Trophoblast cell (in vitro differentiated cells and primary cell): ENCODE results near the gene SCAPER.

ENCODE experiments used
- DNase-seq, 2 donors: peaks; one replicate each; pipeline ENCODE4 v3.0.0-alpha.2; 2016
- H2AFZ ChIP-seq: 2 replicates; pipeline ENCODE4 v1.6.1; 2013; ENCODE audit warnings: low read length, moderate library complexity, mild to moderate bottlenecking; ENCODE audit not compliant: insufficient read depth, poor library complexity
- H2AK5ac ChIP-seq: 2 replicates; pipeline ENCODE4 v1.6.1; 2013; ENCODE audit warnings: mild to moderate bottlenecking, low read length
- H2BK120ac ChIP-seq: 2 replicates; pipeline ENCODE4 v1.6.1; 2013; ENCODE audit warnings: low read length, mild to moderate bottlenecking, moderate library complexity; ENCODE audit not compliant: insufficient read depth, poor library complexity
- H2BK12ac ChIP-seq: 2 replicates; pipeline ENCODE4 v1.6.1; 2013; ENCODE audit warnings: mild to moderate bottlenecking, low read length, moderate library complexity
- H2BK5ac ChIP-seq: 2 replicates; pipeline ENCODE4 v1.6.1; 2013; ENCODE audit warnings: low read length, low read depth, moderate library complexity, mild to moderate bottlenecking; ENCODE audit not compliant: poor library complexity
- H3K14ac ChIP-seq: 2 replicates; pipeline ENCODE4 v1.6.1; 2013; ENCODE audit warnings: mild to moderate bottlenecking, low read length
- H3K18ac ChIP-seq: 2 replicates; pipeline ENCODE4 v1.6.1; 2013; ENCODE audit warnings: mild to moderate bottlenecking, low read length
- H3K23ac ChIP-seq: 2 replicates; pipeline ENCODE4 v1.6.1; 2013; ENCODE audit warnings: low read length
- H3K27ac ChIP-seq: 2 replicates; pipeline ENCODE4 v1.5.1; 2013; ENCODE audit warnings: low read depth, mild to moderate bottlenecking, inconsistent platforms, low read length, moderate library complexity
- H3K27me3 ChIP-seq: 2 replicates; pipeline ENCODE4 v1.6.1; 2013; ENCODE audit warnings: inconsistent platforms, mild to moderate bottlenecking, low read length, moderate library complexity; ENCODE audit not compliant: insufficient read depth
- H3K36me3 ChIP-seq, 2 experiments: 1 replicate in 1 of 2; 2 replicates in 1 of 2; pipeline ENCODE4 v1.6.1; 2013; ENCODE audit warnings: low read length in 2 of 2, mild to moderate bottlenecking in 2 of 2, moderate library complexity in 1 of 2; ENCODE audit not compliant: insufficient read depth in 2 of 2, control insufficient read depth in 1 of 2
- H3K4ac ChIP-seq: 2 replicates; pipeline ENCODE4 v1.6.1; 2013; ENCODE audit warnings: low read depth, mild to moderate bottlenecking, low read length, moderate library complexity
- H3K4me1 ChIP-seq, 2 experiments: 1 replicate in 1 of 2; 2 replicates in 1 of 2; pipeline ENCODE4 v1.6.1; 2013; ENCODE audit warnings: low read length in 2 of 2, mild to moderate bottlenecking in 2 of 2, moderate library complexity in 1 of 2; ENCODE audit not compliant: insufficient read depth in 2 of 2, control insufficient read depth in 1 of 2
- H3K4me2 ChIP-seq: 2 replicates; pipeline ENCODE4 v1.6.1; 2013; ENCODE audit warnings: inconsistent platforms, mild to moderate bottlenecking, low read length, moderate library complexity
- H3K4me3 ChIP-seq: 2 replicates; pipeline ENCODE4 v1.5.1; 2013; ENCODE audit warnings: mild to moderate bottlenecking, low read depth, low read length, inconsistent platforms
- H3K79me1 ChIP-seq: one replicate; pipeline ENCODE4 v1.6.1; 2013; ENCODE audit warnings: low read length
- H3K79me2 ChIP-seq: 2 replicates; pipeline ENCODE4 v1.6.1; 2013; ENCODE audit warnings: low read length, mild to moderate bottlenecking; ENCODE audit not compliant: control insufficient read depth, insufficient read depth, poor library complexity
- H3K9ac ChIP-seq: 2 replicates; pipeline ENCODE4 v1.6.1; 2013; ENCODE audit warnings: mild to moderate bottlenecking, low read length
- H3K9me3 ChIP-seq: 2 replicates; pipeline ENCODE4 v1.6.1; 2013; ENCODE audit warnings: low read depth, mild to moderate bottlenecking, control low read depth, inconsistent platforms, low read length; ENCODE audit not compliant: insufficient read depth
- H4K12ac ChIP-seq: 2 replicates; pipeline ENCODE4 v1.6.1; 2013; ENCODE audit warnings: low read depth, mild to moderate bottlenecking, low read length, moderate library complexity
- H4K8ac ChIP-seq: 2 replicates; pipeline ENCODE4 v1.6.1; 2013; ENCODE audit warnings: low read depth, mild to moderate bottlenecking, low read length, moderate library complexity
- H4K91ac ChIP-seq: one replicate; pipeline ENCODE4 v1.6.1; 2013; ENCODE audit warnings: low read depth, mild to moderate bottlenecking, low read length, moderate library complexity
- WGBS: extraction: QIAGEN DNeasy Blood & Tissue Kit; methylation state at CpG from one replicate; pipeline ENCODE4 v1.1.7; 2013; ENCODE audit warnings: missing lambda C conversion rate; ENCODE audit not compliant: insufficient read length, insufficient coverage; ENCODE audit errors: extremely low coverage; 5-methylcytosine and 5-hydroxymethylcytosine counted together

The SCAPER gene

GRCh38 chr15:76840830-76841460, 64.2 kb downstream of the SCAPER start:
- no peak overlapping the region for H3K23ac ChIP-seq
- H3K79me2 ChIP-seq = no peaks in the 10 kb centered on the region
- no peak overlapping the region for H2BK120ac ChIP-seq
- no peak overlapping the region for H3K9ac ChIP-seq
- H3K18ac ChIP-seq = no peak overlapping the region
- H4K8ac ChIP-seq = no peak overlapping the region
- no peak overlapping the region for H3K14ac ChIP-seq
- no peak overlapping the region for H2AK5ac ChIP-seq
- no peak overlapping the region for H2BK5ac ChIP-seq
- H2BK12ac ChIP-seq = no peak overlapping the region
- no peaks in the 10 kb centered on the region for H3K79me1 ChIP-seq
- H3K27ac ChIP-seq = no peak overlapping the region
- no peak overlapping the region for H2AFZ ChIP-seq
- H4K91ac ChIP-seq = no peak overlapping the region
- no peak overlapping the region for H3K4me2 ChIP-seq
- no peaks in the 10 kb centered on the region for H3K4me1 ChIP-seq
- H3K27me3 ChIP-seq = no peaks in the 10 kb centered on the region
- no peak overlapping the region for H3K4me3 ChIP-seq
- H4K12ac ChIP-seq = no peak overlapping the region
- H3K36me3 ChIP-seq = no peaks in the 10 kb centered on the region
- peak in 1 of 2 donors; percentile 61 for DNase-seq
- no CpG with 5 or more reads among the region's 5 CpGs for WGBS
- no peaks in the 10 kb centered on the region for H3K9me3 ChIP-seq
- no peak overlapping the region for H3K4ac ChIP-seq

GRCh38 chr15:76839173-76839572, 66.0 kb downstream of the SCAPER start:
- Histone ChIP-seq H3K27me3 (no peaks in the 10 kb centered on the region), H3K79me1 (no peaks in the 10 kb centered on the region), H3K14ac (no peak overlapping the region), H3K9ac (no peak overlapping the region), H4K91ac (no peak overlapping the region), H2AK5ac (no peak overlapping the region), H2BK12ac (no peak overlapping the region), H4K8ac (no peak overlapping the region), H3K23ac (no peak overlapping the region), H3K4me2 (no peak overlapping the region), H3K79me2 (no peaks in the 10 kb centered on the region), H2BK5ac (no peak overlapping the region), H2AFZ (no peak overlapping the region), H3K9me3 (no peaks in the 10 kb centered on the region), H3K36me3 (no peaks in the 10 kb centered on the region), H4K12ac (no peak overlapping the region), H3K4me3 (no peak overlapping the region), H3K18ac (no peak overlapping the region), H3K4ac (no peak overlapping the region), H3K4me1 (no peaks in the 10 kb centered on the region), H2BK120ac (no peak overlapping the region), H3K27ac (no peak overlapping the region)
- DNase-seq = no peak
- no CpG with 5 or more reads among the region's 3 CpGs for WGBS

GRCh38 chr15:76837474-76837873, 67.7 kb downstream of the SCAPER start:
- no peaks in the 10 kb centered on the region for H3K36me3 ChIP-seq
- no peaks in the 10 kb centered on the region for H3K79me1 ChIP-seq
- no CpG with 5 or more reads among the region's 6 CpGs for WGBS
- no peak for DNase-seq
- H3K14ac ChIP-seq = no peak overlapping the region
- no peak overlapping the region for H2BK120ac ChIP-seq
- no peak overlapping the region for H2AFZ ChIP-seq
- H3K9me3 ChIP-seq = no peaks in the 10 kb centered on the region
- no peak overlapping the region for H4K8ac ChIP-seq
- no peaks in the 10 kb centered on the region for H3K27me3 ChIP-seq
- no peak overlapping the region for H3K23ac ChIP-seq
- no peak overlapping the region for H2BK12ac ChIP-seq
- no peak overlapping the region for H3K4me2 ChIP-seq
- no peak overlapping the region for H3K18ac ChIP-seq
- no peak overlapping the region for H2BK5ac ChIP-seq
- no peak overlapping the region for H3K9ac ChIP-seq
- no peak overlapping the region for H3K27ac ChIP-seq
- no peaks in the 10 kb centered on the region for H3K4me1 ChIP-seq
- no peak overlapping the region for H2AK5ac ChIP-seq
- H3K4me3 ChIP-seq = no peak overlapping the region
- no peaks in the 10 kb centered on the region for H3K79me2 ChIP-seq
- H3K4ac ChIP-seq = no peak overlapping the region
- H4K91ac ChIP-seq = no peak overlapping the region
- H4K12ac ChIP-seq = no peak overlapping the region

GRCh38 chr15:76829939-76830338, 75.2 kb downstream of the SCAPER start:
- no CpG with 5 or more reads among the region's 4 CpGs for WGBS
- Histone ChIP-seq H2AK5ac (no peak overlapping the region), H3K18ac (no peak overlapping the region), H3K9ac (no peak overlapping the region), H2BK120ac (no peak overlapping the region), H3K4me2 (no peak overlapping the region), H3K4ac (no peak overlapping the region), H3K79me2 (no peaks in the 10 kb centered on the region), H2BK5ac (no peak overlapping the region), H3K23ac (no peak overlapping the region), H2BK12ac (no peak overlapping the region), H3K14ac (no peak overlapping the region), H4K8ac (no peak overlapping the region), H3K79me1 (no peaks in the 10 kb centered on the region), H3K27me3 (no peaks in the 10 kb centered on the region), H4K91ac (no peak overlapping the region), H3K4me1 (no peaks in the 10 kb centered on the region), H2AFZ (no peak overlapping the region), H4K12ac (no peak overlapping the region), H3K4me3 (no peak overlapping the region), H3K36me3 (no peaks in the 10 kb centered on the region), H3K9me3 (no peaks in the 10 kb centered on the region), H3K27ac (no peak overlapping the region)
- no peak for DNase-seq
